ENCODE measurements around the gene TRIM29. TPM values are rescaled to one million over a fixed set of nuclear protein-coding genes. Genes with fewer than 3 reads are reported as not detected.

The TRIM29 gene
- total RNA-seq, 1 experiment from 2014 or later, result 2.1 TPM

DNA sequence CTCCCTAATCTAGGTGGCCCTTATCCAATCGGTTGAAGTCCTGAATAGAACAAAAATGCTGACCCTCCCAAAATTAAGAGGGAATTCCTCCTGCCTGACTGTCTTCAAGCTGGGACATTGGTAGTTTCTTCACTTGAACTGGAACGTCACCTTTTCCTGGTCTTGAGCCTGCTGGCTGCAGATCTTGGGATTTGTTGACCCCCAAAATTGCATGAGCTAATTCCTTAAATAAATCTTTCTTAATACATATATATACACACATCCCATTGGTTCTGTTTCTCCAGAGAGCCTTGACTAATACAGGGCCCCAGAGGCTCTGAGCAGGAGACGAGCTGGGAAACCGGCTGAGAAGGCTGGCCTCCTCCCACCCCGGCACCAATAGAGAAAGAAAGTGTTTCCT is 46.2 kb downstream of the TRIM29 start:
- Mint-ChIP-seq H3K27me3 (ENCODE audit: unreplicated experiment) (peaks cover 23% of the 10 kb centered on the region), H3K4me1 (ENCODE audit: low read depth, unreplicated experiment) (peaks cover 8% of the 10 kb centered on the region), H3K27ac (ENCODE audit: unreplicated experiment) (no peak overlapping the region), H3K4me3 (ENCODE audit: low read depth, unreplicated experiment) (no peak overlapping the region), H3K36me3 (ENCODE audit: insufficient read depth, unreplicated experiment) (no peaks in the 10 kb centered on the region), H3K9me3 (ENCODE audit: low read depth, unreplicated experiment) (no peaks in the 10 kb centered on the region)
- no peak for DNase-seq
- CTCF ChIA-PET, result no interaction called here
- no TSS peak for BruUV-seq (replicated peaks)
- no peak for TF ChIP-seq CTCF (IDR thresholded peaks at IDR 0.05; ENCODE audit: unreplicated experiment)
- intact Hi-C loops (cut with micrococcal nuclease; ENCODE audit: unreplicated experiment), result no loop called here

- no peak for TF ChIP-seq CTCF (IDR thresholded peaks at IDR 0.05; ENCODE audit: unreplicated experiment)
- intact Hi-C loops (cut with micrococcal nuclease; ENCODE audit: unreplicated experiment), result no loop called here
- no peak overlapping the region for H3K27ac Mint-ChIP-seq (ENCODE audit: unreplicated experiment)
- no peaks in the 10 kb centered on the region for H3K9me3 Mint-ChIP-seq (ENCODE audit: low read depth, unreplicated experiment)
- H3K27me3 Mint-ChIP-seq (ENCODE audit: unreplicated experiment), result peaks cover 19% of the 10 kb centered on the region
- DNase-seq, result no peak
- H3K36me3 Mint-ChIP-seq (ENCODE audit: insufficient read depth, unreplicated experiment), result no peaks in the 10 kb centered on the region
- no peak overlapping the region for H3K4me3 Mint-ChIP-seq (ENCODE audit: low read depth, unreplicated experiment)
- peaks cover 8% of the 10 kb centered on the region for H3K4me1 Mint-ChIP-seq (ENCODE audit: low read depth, unreplicated experiment)
- CTCF ChIA-PET, result no interaction called here
- BruUV-seq (replicated peaks), result no TSS peak
Measured at GRCh38 chr11:120091121-120091520, 46.8 kb downstream of the TRIM29 start.

DNA sequence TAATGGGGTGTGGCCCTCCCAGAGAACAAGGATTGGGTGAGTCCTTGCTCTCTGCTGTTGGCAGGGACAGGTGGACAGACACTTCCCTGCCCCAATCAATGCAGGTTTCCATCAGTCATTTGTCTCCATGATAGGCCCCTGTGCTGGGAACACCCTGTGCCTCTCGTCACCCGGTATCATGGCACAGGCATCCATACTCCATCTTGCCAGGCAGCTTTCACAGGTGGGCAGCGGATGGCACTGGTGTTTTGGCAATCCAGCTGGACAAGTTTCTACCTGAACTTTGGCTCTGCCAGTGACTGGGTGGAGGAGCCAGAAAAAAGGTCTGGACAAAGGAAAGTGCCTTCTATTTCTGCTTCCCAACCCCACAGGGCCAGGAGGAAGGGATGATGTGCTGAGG is 47.5 kb downstream of the TRIM29 start:
- no peak overlapping the region for H3K27ac Mint-ChIP-seq (ENCODE audit: unreplicated experiment)
- peaks cover 3% of the 10 kb centered on the region for H3K9me3 Mint-ChIP-seq (ENCODE audit: low read depth, unreplicated experiment)
- H3K36me3 Mint-ChIP-seq (ENCODE audit: insufficient read depth, unreplicated experiment), result no peaks in the 10 kb centered on the region
- peaks cover 12% of the 10 kb centered on the region for H3K27me3 Mint-ChIP-seq (ENCODE audit: unreplicated experiment)
- intact Hi-C loops (cut with micrococcal nuclease; ENCODE audit: unreplicated experiment), result no loop called here
- CTCF ChIA-PET, result no interaction called here
- BruUV-seq (replicated peaks), result no TSS peak
- TF ChIP-seq CTCF (IDR thresholded peaks at IDR 0.05; ENCODE audit: unreplicated experiment), result no peak
- DNase-seq, result no peak
- H3K4me3 Mint-ChIP-seq (ENCODE audit: low read depth, unreplicated experiment), result no peak overlapping the region
- peaks cover 8% of the 10 kb centered on the region for H3K4me1 Mint-ChIP-seq (ENCODE audit: low read depth, unreplicated experiment)

DNA sequence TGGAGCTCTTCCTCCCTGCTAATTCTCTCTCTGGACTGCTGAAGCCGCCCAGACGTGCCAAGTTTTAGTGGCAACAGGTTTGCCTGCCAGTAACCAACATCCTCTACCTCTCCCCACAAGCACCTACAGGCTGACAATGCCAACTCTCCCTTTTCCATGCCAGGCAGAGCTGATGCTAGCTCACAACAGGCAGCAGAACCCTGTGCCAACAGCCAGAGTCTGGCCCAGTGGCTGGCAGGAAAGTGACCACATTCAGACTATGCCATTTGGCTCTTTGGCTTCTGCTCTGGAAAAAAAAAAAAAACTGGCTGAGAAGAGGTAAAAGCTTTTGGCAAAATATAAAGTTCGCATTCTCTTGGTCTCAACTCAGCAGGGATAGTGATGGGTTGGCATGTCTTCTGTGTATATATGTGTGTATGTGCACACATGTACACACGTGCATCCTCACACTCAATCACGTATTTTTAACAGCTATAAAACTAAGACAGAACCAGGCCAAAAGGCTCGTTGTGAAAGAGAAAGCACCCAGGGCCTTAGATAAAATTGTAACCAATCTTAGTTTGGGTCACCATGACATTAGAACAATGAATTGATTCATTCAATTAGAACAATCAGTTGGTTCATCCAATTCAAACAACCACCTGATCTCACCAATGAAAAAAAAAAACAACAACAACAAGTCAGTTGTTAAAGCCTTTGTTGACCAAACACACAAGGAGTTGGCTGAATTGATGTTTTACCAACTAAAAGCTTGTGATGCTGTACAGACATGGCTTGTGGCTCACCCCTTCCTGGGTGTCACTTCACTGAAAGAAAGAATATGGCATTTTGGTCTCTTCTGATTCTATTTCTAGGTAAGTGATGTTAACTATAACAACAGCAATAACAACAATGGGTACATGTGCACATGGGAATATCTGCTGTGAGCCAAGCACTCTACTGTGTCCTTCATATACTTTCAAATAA is 48.6 kb downstream of the TRIM29 start:
- Mint-ChIP-seq H3K36me3 (ENCODE audit: insufficient read depth, unreplicated experiment) (no peaks in the 10 kb centered on the region), H3K4me1 (ENCODE audit: low read depth, unreplicated experiment) (peaks cover 8% of the 10 kb centered on the region), H3K27ac (ENCODE audit: unreplicated experiment) (no peak overlapping the region), H3K9me3 (ENCODE audit: low read depth, unreplicated experiment) (peaks cover 3% of the 10 kb centered on the region), H3K4me3 (ENCODE audit: low read depth, unreplicated experiment) (no peak overlapping the region), H3K27me3 (ENCODE audit: unreplicated experiment) (peaks cover 12% of the 10 kb centered on the region)
- no TSS peak for BruUV-seq (replicated peaks)
- TF ChIP-seq CTCF (IDR thresholded peaks at IDR 0.05; ENCODE audit: unreplicated experiment), result no peak
- CTCF ChIA-PET, result interaction anchor here (0.6 to 0.7 kb wide), 2 partner anchors 40 to 925 kb away, joined by 3 to 5 read pairs; no protein-coding TSS in a partner anchor
- DNase-seq, result no peak
- intact Hi-C loops (cut with micrococcal nuclease; ENCODE audit: unreplicated experiment), result no loop called here
